Neuron (in vitro differentiated cells): ENCODE data around the gene BHLHA15.

Experiments used
- H2AFZ ChIP-seq: one replicate; pipeline ENCODE4 v1.6.1; 2013; ENCODE audit warnings: low read depth, mild to moderate bottlenecking, inconsistent platforms, low read length, moderate library complexity
- H3K27me3 ChIP-seq: one replicate; pipeline ENCODE4 v1.6.1; 2013; ENCODE audit warnings: low read length; ENCODE audit not compliant: insufficient read depth
- H3K36me3 ChIP-seq: one replicate; pipeline ENCODE4 v1.6.1; 2013; ENCODE audit warnings: low read length; ENCODE audit not compliant: insufficient read depth
- H3K4me1 ChIP-seq: one replicate; pipeline ENCODE4 v1.6.1; 2013; ENCODE audit warnings: low read length; ENCODE audit not compliant: insufficient read depth
- H3K4me3 ChIP-seq: 2 replicates; pipeline ENCODE4 v1.5.1; 2013; ENCODE audit warnings: mild to moderate bottlenecking, low read length, moderate library complexity
- H3K9me3 ChIP-seq: one replicate; pipeline ENCODE4 v1.6.1; 2013; ENCODE audit warnings: low read length

BHLHA15 gene

DNA sequence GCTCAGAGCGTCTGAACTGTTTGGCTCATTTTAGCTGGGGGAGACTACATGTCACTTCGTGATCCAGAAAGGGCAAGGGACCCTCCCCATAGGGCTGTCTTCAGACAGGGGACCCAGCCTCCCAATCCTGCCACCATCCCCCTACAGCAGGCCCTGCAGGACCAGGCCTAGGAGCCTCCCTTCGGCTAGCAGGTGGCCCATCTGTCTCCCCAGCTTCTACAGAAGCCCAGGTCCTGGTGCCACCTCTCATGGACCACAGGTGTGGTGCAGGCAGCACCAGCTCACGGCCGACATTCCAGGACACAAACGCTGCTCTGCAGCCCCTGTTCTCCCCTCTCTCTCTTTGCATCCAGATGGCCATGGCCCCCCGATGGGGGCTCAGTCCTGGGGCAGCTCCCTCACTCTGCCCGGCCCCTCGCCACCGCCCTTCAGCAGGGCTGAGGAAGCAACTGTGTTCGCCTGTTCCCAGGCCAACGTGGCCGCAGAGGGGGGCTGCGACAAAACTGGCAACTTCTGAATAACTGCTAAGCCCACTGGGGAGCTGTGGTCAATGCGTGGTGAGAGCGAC, 30.5 kb downstream of the BHLHA15 start:
- Histone ChIP-seq H3K4me1 (no peaks in the 10 kb centered on the region), H3K36me3 (peaks cover 16% of the 10 kb centered on the region), H3K4me3 (no peak overlapping the region), H3K9me3 (no peaks in the 10 kb centered on the region), H3K27me3 (no peaks in the 10 kb centered on the region), H2AFZ (no peak overlapping the region)

DNA sequence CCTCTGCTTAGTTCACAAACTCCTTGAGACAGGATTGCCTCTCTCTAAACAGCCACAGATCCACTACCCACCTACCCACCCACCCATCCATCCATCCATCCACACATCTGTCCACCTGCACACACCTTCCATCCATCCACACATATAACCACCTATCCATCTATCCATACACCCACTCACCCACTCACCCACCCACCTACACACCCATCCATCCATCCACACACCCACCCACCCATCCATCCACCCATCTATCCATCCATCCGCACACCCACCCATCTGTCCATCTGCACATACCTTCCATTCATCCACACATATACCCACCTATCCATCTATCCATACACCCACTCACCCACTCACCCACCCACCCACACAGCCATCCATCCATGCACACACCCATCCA, 31.1 kb downstream of the BHLHA15 start:
- no peak overlapping the region for H2AFZ ChIP-seq
- no peaks in the 10 kb centered on the region for H3K4me1 ChIP-seq
- no peak overlapping the region for H3K4me3 ChIP-seq
- H3K36me3 ChIP-seq, result peaks cover 16% of the 10 kb centered on the region
- H3K27me3 ChIP-seq, result no peaks in the 10 kb centered on the region
- H3K9me3 ChIP-seq, result no peaks in the 10 kb centered on the region

DNA sequence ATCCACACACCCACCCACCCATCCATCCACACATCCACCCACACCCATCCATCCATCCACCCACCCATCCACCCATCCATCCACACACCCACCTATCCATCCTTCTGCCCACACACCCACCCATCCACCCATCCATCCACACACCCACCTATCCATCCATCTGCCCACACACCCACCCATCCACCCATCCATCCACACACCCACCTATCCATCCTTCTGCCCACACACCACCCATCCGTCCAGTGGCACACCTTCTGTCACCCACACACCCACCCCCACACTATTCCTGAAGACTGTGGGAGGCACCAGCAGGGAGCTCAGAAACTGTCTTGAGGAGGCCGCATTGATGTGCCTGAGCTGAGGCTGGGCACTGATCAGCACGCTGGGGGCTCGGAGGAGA, 31.7 kb downstream of the BHLHA15 start:
- Histone ChIP-seq H2AFZ (no peak overlapping the region), H3K9me3 (no peaks in the 10 kb centered on the region), H3K27me3 (no peaks in the 10 kb centered on the region), H3K4me1 (no peaks in the 10 kb centered on the region), H3K4me3 (no peak overlapping the region), H3K36me3 (peaks cover 16% of the 10 kb centered on the region)

DNA sequence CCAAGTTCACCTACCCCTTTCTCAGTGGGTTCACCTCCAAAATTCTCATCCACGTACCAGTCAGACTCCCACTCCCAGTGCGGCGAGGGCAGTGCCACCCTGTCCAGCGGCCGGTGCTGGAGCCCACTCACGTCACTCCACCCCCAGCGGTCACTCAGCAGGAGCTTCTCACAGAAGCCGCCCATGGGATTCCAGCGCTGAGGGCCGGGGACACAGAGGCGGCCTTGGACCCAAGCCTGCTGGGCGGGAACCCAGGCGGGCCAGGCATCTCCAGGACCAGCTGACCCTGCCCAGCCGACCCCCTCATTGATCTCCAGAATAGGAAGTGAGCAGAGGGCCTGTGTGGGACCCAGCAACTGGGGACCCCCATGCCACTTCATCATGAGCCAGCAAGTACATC, 33.6 kb downstream of the BHLHA15 start:
- Histone ChIP-seq H3K4me3 (no peak overlapping the region), H3K27me3 (no peaks in the 10 kb centered on the region), H3K9me3 (no peaks in the 10 kb centered on the region), H3K36me3 (peaks cover 4% of the 10 kb centered on the region), H3K4me1 (no peaks in the 10 kb centered on the region), H2AFZ (no peak overlapping the region)

DNA sequence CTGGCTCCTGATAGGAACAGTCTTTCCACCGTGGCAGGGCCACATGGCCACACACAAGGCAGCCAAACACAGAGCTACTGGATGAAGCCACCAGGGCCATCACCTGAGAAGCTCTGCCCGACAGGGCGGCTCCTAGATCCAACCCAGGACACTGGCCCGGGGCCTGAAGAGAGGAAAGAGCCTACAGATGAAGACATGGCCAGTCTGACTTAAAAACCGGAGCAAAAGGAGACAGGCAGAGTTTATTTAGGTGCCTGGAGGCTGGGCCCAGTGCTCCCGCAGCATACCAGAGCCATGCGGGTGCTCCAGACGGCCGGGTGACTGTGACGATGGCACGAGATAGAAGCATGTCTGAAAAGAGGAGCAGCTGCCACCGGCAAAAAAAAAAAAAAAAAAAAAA, 36.9 kb downstream of the BHLHA15 start:
- Histone ChIP-seq H3K36me3 (peaks cover 4% of the 10 kb centered on the region), H3K4me3 (no peak overlapping the region), H3K9me3 (no peaks in the 10 kb centered on the region), H3K27me3 (no peaks in the 10 kb centered on the region), H2AFZ (no peak overlapping the region), H3K4me1 (peaks cover 18% of the 10 kb centered on the region)

DNA sequence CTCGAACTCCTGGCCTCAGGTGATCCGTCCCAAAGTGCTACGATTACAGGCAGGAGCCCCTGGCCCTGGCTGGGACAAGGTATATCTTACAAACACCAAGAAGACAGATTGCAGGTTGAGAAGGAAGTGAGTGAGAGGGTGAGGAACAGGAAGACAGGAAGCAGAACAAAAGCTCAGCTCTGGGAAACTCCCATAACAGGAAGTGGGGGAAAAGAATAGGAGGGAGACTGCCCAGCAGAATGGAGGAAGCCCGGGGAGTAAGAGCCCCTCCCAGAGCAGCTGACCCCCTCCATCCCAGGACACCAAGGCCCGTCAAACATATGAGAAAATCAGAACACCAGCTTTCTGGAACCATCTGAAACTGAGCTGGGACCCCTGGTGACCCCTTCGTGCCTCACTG, 37.9 kb downstream of the BHLHA15 start:
- no peak overlapping the region for H2AFZ ChIP-seq
- H3K9me3 ChIP-seq, result no peaks in the 10 kb centered on the region
- no peaks in the 10 kb centered on the region for H3K36me3 ChIP-seq
- no peaks in the 10 kb centered on the region for H3K27me3 ChIP-seq
- peaks cover 24% of the 10 kb centered on the region for H3K4me1 ChIP-seq
- no peak overlapping the region for H3K4me3 ChIP-seq

DNA sequence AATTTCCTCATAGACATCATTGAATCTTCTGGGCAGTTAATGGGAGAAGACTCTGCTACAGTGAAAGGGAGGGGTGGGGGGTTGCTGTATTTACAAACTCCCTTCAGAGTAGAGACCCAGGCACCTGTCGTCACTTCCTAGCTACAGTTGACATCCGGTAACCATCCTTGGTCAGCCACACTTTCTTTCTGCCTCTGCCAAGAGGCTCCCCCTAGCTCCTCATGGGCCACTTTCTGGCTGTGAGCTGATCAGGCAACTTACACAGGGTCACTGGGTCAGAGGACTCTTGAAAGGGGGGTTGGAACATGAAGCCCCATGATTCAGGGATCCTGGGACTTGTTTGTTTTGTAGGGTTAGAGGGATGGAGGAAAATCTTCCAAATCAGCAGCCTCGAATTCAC, 39.5 kb downstream of the BHLHA15 start:
- Histone ChIP-seq H3K9me3 (no peaks in the 10 kb centered on the region), H3K4me3 (peak overlapping the region; percentile 89), H3K4me1 (peaks cover 35% of the 10 kb centered on the region), H2AFZ (no peak overlapping the region), H3K27me3 (no peaks in the 10 kb centered on the region), H3K36me3 (no peaks in the 10 kb centered on the region)

DNA sequence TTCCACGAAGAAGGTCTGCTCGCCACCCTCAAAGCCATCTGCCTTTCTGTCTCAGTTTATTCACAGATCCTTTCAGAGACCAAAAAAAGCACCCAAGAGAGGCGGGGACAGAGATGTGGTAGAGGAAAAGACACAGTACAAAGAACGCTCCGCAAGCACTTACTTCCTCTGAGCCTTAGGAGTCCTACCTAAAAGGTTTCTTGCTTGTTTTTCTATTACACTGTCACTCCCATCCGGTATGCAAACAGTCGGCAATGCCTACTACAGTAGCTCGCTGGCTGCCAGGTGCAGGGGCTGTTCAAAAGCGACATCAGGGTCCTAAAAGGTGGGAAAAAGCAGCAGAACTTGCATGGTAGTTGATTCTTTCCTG, 40.0 kb downstream of the BHLHA15 start:
- H3K36me3 ChIP-seq, result no peaks in the 10 kb centered on the region
- H3K4me3 ChIP-seq, result peak overlapping the region; percentile 89
- H3K4me1 ChIP-seq, result peaks cover 38% of the 10 kb centered on the region
- no peaks in the 10 kb centered on the region for H3K27me3 ChIP-seq
- H3K9me3 ChIP-seq, result no peaks in the 10 kb centered on the region
- peak overlapping the region; percentile 84 for H2AFZ ChIP-seq

DNA sequence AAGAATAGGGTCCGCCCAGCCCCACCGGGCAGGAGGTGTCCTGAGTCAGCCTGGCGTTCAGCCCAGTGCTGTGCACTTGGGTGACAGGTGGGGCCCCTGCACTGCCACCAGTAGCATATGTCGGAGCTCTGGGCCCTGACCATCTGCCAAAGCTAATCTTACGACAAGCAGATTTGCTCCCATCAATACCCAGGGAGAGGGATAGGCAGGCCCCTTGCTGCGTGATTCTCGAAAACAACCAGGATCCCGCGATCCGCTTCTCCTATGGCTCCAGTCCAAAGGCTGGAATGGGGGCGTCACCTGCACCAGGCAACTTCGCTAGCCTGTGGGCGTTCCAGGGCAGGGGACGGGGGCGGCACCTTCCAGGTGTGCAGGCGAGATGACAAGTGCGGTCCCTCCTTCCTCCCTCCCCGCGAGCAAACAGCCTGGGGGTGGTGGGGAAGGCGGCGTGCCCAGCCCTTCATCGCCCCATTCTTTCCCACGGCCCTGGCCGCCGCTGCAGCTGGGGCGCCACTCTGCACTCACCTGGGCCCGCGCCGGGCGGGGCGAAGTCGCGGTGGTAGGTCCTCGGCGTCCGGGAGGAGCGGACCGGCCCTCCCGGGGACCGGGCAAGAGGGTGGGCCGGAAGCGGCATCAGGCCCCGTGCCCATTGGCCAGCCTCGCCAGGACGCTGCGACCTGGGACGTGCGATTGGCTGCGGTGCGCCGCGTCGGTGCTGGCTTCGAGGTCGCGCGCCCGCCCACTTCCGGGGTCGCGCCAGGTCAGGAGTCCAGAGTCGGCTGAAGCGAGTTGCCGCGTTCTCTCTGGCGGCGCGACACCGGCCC, 40.6 kb downstream of the BHLHA15 start, which contains the start of gene TECPR1:
Gene TECPR1, minus strand, starts transcription at position 632 of the 824 bp plus-strand sequence. CDS start 6,086 bp downstream, outside the sequence.
- Histone ChIP-seq H3K27me3 (no peaks in the 10 kb centered on the region), H2AFZ (peak within 1 kb of the TSS; percentile 84), H3K4me3 (peak within 1 kb of the TSS; percentile 89), H3K4me1 (peaks cover 41% of the 10 kb centered on the region), H3K9me3 (no peaks in the 10 kb centered on the region), H3K36me3 (peaks cover 3% of the 10 kb centered on the region)

DNA sequence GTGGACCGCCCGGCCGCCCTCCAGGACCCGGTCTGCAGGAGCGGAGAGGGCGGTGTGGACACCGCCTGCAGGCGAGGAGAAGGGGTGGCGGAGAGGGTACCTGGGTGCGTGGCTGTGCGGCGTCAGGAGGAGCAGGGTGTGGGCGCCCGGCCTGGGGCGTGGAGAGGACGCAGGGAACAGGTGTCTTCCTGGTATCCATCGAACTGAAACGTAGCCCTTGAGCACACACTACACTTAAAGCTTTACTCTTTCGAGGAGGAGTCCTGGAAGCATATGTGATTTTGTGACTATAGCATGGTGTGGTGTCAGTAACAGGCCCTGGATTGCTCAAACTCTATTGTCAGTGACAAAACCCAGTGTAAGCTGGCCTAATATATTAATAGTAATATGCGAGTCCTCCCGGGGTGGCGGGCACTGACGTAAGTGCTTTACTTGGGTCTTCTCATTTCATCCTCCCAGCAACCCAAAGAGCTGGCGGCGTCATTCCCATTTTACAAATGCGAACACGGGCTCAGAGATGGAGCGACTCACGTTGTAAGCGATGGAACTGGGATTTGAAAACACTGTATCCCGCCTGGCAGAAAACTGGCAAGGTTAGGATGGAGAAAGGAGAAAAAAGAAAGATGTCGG, 41.3 kb downstream of the BHLHA15 start:
- H3K4me1 ChIP-seq, result peaks cover 41% of the 10 kb centered on the region
- H3K27me3 ChIP-seq, result no peaks in the 10 kb centered on the region
- peak overlapping the region; percentile 89 for H3K4me3 ChIP-seq
- H2AFZ ChIP-seq, result peak overlapping the region; percentile 84
- peaks cover 7% of the 10 kb centered on the region for H3K36me3 ChIP-seq
- no peaks in the 10 kb centered on the region for H3K9me3 ChIP-seq

DNA sequence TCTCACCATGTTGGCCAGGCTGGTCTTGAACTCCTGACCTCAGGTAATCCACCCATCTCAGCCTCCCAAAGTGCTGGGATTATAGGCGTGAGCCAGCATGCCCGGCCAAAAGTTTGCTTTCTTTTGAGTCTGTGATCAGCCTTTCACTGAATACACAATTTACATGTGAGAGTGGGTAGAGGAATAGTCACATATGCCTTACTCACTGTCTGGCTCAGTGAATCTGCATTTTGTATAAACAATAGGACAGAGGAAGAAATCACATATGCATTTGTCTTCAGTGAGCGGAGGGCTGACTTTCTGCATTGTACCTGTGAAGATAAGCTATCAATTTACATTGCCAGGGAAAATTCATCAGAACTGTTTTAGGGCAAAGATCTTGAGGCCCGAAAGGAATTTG, 43.3 kb downstream of the BHLHA15 start:
- H3K27me3 ChIP-seq, result no peaks in the 10 kb centered on the region
- H3K4me3 ChIP-seq, result peak overlapping the region; percentile 0
- no peaks in the 10 kb centered on the region for H3K9me3 ChIP-seq
- H3K36me3 ChIP-seq, result peaks cover 12% of the 10 kb centered on the region
- no peak overlapping the region for H2AFZ ChIP-seq
- H3K4me1 ChIP-seq, result peaks cover 41% of the 10 kb centered on the region

DNA sequence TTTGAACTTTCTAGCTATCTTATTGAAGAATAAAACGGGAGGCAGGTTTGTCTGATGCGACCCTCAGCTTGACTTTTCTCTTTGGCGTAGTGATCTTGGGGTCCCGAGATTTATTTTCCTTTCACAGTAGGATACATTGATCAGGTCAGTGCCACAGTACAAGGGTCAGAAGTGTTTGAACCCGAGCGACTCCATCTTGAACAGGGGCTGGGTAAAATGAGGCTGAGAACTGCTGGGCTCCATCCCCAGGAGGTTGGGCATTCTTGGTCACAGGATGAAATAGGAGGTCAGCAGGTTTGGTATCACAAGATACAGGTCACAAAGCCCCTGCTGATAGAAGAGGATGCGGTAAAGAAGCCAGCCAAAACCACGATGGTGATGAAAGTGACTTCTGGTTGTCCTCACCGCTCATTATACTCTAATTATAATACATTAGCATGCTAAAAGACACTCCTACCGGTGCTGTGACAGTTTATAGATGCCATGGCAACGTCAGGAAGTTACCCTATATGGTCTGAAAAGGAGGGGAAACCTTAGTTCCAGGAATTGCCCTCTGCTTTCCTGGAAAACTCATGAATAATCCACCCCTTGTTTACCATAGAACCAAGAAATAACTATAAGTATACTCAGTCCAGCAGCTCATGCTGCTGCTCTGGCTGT, 43.8 kb downstream of the BHLHA15 start:
- H3K27me3 ChIP-seq, result no peaks in the 10 kb centered on the region

DNA sequence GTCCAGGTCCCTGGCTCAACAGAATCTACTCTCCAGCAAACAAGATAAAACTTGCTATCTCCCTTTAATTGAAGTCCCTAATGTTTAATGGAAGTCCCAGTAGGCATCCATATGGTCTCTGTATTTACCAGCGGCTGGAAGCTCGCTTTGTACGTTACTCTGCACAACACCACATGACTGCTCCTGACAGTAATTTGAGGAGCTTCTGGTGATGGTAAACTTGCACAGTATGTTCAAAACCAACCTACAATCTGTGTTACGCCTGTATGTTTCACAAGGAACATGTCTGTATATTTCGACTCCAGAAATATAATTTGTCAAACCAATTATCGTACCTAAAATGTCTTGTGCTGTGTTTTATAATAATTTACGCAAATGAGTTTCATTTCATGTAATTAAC, 45.2 kb downstream of the BHLHA15 start:
- H3K4me1 ChIP-seq, result peaks cover 32% of the 10 kb centered on the region
- no peak overlapping the region for H3K4me3 ChIP-seq

More for the DNA sequence above, 43.8 kb downstream of the BHLHA15 start:
- Histone ChIP-seq H3K9me3 (no peaks in the 10 kb centered on the region), H3K36me3 (peaks cover 13% of the 10 kb centered on the region), H3K4me1 (peaks cover 41% of the 10 kb centered on the region), H3K4me3 (peak overlapping the region; percentile 0), H2AFZ (no peak overlapping the region)

More for the DNA sequence above, 45.2 kb downstream of the BHLHA15 start:
- H3K27me3 ChIP-seq, result no peaks in the 10 kb centered on the region
- peaks cover 3% of the 10 kb centered on the region for H3K9me3 ChIP-seq
- no peak overlapping the region for H2AFZ ChIP-seq
- peaks cover 21% of the 10 kb centered on the region for H3K36me3 ChIP-seq
